Upper lobe of left lung (tissue), 6 donors: ENCODE results near the gene ADAMTS2. TPM values are rescaled to one million over a fixed set of nuclear protein-coding genes. Genes with fewer than 3 reads are reported as not detected.

Experiments used
- ATAC-seq, 2 donors: fragments of 200-7000 bp; cut with Tn5 transposase; one replicate each; pipeline ENCODE4 v1.9.1; 2022; ENCODE audit warnings: mild to moderate bottlenecking in 2 of 2, moderate library complexity in 2 of 2; ENCODE audit not compliant: low FRiP score in 2 of 2
- DNase-seq, 2 donors: peaks; one replicate each; pipeline ENCODE4 v3.0.0-alpha.2; 2019 to 2020
- H3K27ac ChIP-seq, 4 donors: fragments of 200-600 bp; sonication (generic); one replicate each; pipeline ENCODE4 v1.5.1; 2016 to 2019
- H3K27me3 ChIP-seq, 4 donors: fragments of 200-600 bp; sonication (generic); one replicate each; pipeline ENCODE4 v1.5.1; 2017 to 2019
- H3K36me3 ChIP-seq, 4 donors: fragments of 200-600 bp; sonication (generic); one replicate each; pipeline ENCODE4 v1.5.1; 2016 to 2019
- H3K4me1 ChIP-seq, 4 donors: fragments of 200-600 bp; sonication (generic); one replicate each; pipeline ENCODE4 v1.5.1; 2018 to 2019
- H3K4me3 ChIP-seq, 4 donors: fragments of 200-600 bp; sonication (generic); one replicate each; pipeline ENCODE4 v1.5.1; 2017 to 2019; ENCODE audit warnings: mild to moderate bottlenecking in 2 of 4, moderate library complexity in 1 of 4
- H3K9me3 ChIP-seq, 4 donors: fragments of 200-600 bp; sonication (generic); one replicate each; pipeline ENCODE4 v1.5.1; 2018 to 2019
- EP300 ChIP-seq, 4 donors: sonication (generic); formaldehyde crosslinking; IDR thresholded peaks; one replicate each; pipeline ENCODE4 v1.5.1; 2017; ENCODE audit warnings: antibody characterized with exemption in 4 of 4, control low read depth in 2 of 4
- POLR2A ChIP-seq, 4 donors: fragments of 450-650 bp; IDR thresholded peaks; one replicate each; pipeline ENCODE4 v1.5.1; 2016 to 2017; ENCODE audit warnings: antibody characterized with exemption in 4 of 4, mild to moderate bottlenecking in 2 of 4
- POLR2AphosphoS5 ChIP-seq, 2 donors: sonication (generic); formaldehyde crosslinking; IDR thresholded peaks; one replicate each; pipeline ENCODE4 v1.5.1; 2017; ENCODE audit warnings: antibody characterized with exemption in 2 of 2
- WGBS, 2 donors: methylation state at CpG; one replicate each; pipeline ENCODE4 v1.1.5; 2017 to 2018; 5-methylcytosine and 5-hydroxymethylcytosine counted together
- total RNA-seq, 6 donors: library from RNA; depleted of rRNA in 4 of 6; stranded (reverse); fragments of >200 nt in 4 of 6; gene quantifications; one replicate each; pipeline versions ENCODE4 v1.1.0 to v1.2.1, GENCODE V29; 2016 to 2021
- TF ChIP-seq, protein P1 (sequence below), 6 experiments: fragments of 450-650 bp in 4 of 6; fragments of 200-600 bp in 2 of 6; sonication (generic) in 2 of 6; IDR thresholded peaks; one replicate each; pipeline ENCODE4 v1.5.1; 2016 to 2019; ENCODE audit warnings: antibody characterized with exemption in 6 of 6
- donor health status: DM: no; HTN: no; CAD: no; lungs with moderate emphysema.
- donor health status: DM: no; HTN: yes; CAD: no; lungs with severe emphysema.

The ADAMTS2 gene
- total RNA-seq, 6 donors from 2014 or later = 10.0 to 114 (median 25.7) TPM

DNA sequence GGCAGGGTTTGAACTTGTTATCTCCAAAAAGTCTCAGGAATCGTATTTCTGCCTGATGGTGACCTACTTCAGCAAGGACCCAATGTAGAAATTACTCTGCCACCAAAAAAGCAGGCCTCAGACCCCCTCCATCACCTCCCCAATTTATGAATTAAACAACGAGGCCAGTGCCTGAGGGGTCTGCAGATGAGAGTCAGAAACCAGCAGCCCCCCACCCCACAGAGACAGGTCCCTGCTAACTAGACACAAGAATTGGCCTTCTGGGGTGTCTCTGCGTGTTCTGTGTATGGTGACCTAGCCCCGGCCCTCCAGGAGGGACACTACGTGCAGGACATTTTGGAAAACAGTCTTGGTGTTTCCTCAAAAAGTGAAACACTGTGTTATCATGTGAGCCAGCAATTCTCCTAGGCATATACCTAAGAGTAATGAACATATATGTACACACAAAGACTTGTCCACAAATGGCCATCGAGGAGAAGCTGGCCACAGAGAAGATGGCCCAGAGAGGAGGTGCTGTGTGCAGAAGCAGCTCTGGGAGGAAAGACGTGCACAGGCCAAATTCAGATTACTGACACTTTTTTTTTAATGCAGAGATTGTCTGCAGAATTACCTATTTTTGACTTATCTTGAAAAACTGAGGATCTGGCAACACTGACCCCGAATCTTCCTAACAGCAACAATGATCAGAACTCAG is 93.8 kb downstream of the ADAMTS2 start:
- WGBS, 2 donors = 80 to 82% methylated on average over 7 to 8 of the region's 8 CpGs
- DNase-seq = peak in 1 of 2 donors; percentile 5
- Histone ChIP-seq H3K27me3 (no peaks in the 10 kb centered on the region), H3K4me1 (no peaks in the 10 kb centered on the region), H3K4me3 (no peak overlapping the region), H3K36me3 (no peaks in the 10 kb centered on the region), H3K27ac (no peak overlapping the region), H3K9me3 (no peaks in the 10 kb centered on the region)
- TF ChIP-seq POLR2AphosphoS5 (IDR thresholded peaks at IDR 0.05) (no peak), POLR2A (IDR thresholded peaks at IDR 0.05) (no peak), EP300 (IDR thresholded peaks at IDR 0.05) (no peak)
- TF ChIP-seq, protein P1, sequence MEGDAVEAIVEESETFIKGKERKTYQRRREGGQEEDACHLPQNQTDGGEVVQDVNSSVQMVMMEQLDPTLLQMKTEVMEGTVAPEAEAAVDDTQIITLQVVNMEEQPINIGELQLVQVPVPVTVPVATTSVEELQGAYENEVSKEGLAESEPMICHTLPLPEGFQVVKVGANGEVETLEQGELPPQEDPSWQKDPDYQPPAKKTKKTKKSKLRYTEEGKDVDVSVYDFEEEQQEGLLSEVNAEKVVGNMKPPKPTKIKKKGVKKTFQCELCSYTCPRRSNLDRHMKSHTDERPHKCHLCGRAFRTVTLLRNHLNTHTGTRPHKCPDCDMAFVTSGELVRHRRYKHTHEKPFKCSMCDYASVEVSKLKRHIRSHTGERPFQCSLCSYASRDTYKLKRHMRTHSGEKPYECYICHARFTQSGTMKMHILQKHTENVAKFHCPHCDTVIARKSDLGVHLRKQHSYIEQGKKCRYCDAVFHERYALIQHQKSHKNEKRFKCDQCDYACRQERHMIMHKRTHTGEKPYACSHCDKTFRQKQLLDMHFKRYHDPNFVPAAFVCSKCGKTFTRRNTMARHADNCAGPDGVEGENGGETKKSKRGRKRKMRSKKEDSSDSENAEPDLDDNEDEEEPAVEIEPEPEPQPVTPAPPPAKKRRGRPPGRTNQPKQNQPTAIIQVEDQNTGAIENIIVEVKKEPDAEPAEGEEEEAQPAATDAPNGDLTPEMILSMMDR (IDR thresholded peaks at IDR 0.05) = no peak
- no peak for ATAC-seq

DNA sequence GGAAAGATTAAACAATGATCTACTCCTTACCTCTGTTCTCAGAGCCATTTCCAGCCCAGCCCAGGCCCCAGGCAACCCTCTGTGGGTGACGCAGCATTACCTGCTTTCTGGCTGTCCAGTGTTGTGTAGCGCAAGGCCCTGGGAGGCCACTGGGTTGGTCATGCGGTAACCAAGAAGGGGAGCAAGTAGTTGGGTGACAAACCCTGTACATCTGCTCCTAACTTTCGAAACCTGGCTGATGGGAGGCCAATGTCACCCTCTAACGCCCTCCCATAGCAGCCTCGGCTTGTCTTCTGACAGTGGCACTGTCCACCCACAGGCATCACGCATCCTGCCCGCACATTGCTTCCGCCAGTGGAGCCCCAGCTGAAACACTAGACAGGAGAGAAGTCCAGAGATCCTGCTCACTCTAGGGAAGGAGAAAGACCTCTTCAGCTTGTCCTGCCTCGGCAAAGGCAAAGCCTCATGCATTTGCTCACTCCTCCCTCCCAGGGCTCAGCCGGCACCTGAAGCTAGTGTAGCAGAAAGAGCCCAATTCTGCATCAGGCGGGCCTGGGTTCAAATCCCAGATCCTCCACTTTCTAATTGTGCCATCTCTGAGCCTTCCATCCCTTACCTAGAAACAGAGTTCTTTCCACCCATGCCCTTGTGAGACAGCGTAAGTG is 94.6 kb downstream of the ADAMTS2 start:
- H3K4me3 ChIP-seq = no peak overlapping the region
- H3K9me3 ChIP-seq = no peaks in the 10 kb centered on the region
- H3K27me3 ChIP-seq = no peaks in the 10 kb centered on the region
- H3K36me3 ChIP-seq = no peaks in the 10 kb centered on the region
- ATAC-seq (peak in 1 of 2 donors; percentile 19), DNase-seq (peak in 1 of 2 donors; percentile 15)
- no peak overlapping the region for H3K27ac ChIP-seq
- no peak for TF ChIP-seq EP300 (IDR thresholded peaks at IDR 0.05)
- TF ChIP-seq, protein P1 (IDR thresholded peaks at IDR 0.05) = no peak
- no peak for TF ChIP-seq POLR2A (IDR thresholded peaks at IDR 0.05)
- TF ChIP-seq POLR2AphosphoS5 (IDR thresholded peaks at IDR 0.05) = no peak
- 89 to 93% methylated on average over 10 to 13 of the region's 13 CpGs for WGBS, 2 donors
- H3K4me1 ChIP-seq = no peaks in the 10 kb centered on the region

DNA sequence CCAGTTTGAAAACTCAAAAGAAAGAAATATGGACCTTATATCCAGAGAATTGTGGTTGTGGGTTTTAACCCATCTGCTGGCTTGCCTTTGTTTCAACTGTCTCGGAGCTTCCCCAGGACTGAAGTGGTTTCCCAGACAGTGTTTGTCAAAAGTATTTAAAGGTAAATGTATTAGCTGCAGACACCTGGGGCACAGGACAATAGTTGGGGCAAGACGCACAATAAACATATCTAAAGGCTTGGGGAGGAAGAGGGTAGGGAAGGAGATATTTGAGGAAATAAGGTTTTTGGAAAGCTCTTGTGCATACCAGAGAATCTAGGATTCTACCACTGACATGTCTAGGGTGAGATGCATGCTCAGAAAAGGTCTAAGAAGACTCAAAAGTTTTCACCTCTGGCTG is 99.0 kb downstream of the ADAMTS2 start:
- H3K4me3 ChIP-seq = no peak overlapping the region
- H3K4me1 ChIP-seq = no peaks in the 10 kb centered on the region
- TF ChIP-seq POLR2AphosphoS5 (IDR thresholded peaks at IDR 0.05) = no peak
- TF ChIP-seq, protein P1 (IDR thresholded peaks at IDR 0.05) = no peak
- TF ChIP-seq EP300 (IDR thresholded peaks at IDR 0.05) = no peak
- no peak for TF ChIP-seq POLR2A (IDR thresholded peaks at IDR 0.05)
- no peaks in the 10 kb centered on the region for H3K36me3 ChIP-seq
- no peaks in the 10 kb centered on the region for H3K27me3 ChIP-seq
- no peaks in the 10 kb centered on the region for H3K9me3 ChIP-seq
- DNase-seq = no peak
- 92 to 95% methylated on average over 2 of the region's 2 CpGs for WGBS, 2 donors
- ATAC-seq = no peak
- no peak overlapping the region for H3K27ac ChIP-seq

DNA sequence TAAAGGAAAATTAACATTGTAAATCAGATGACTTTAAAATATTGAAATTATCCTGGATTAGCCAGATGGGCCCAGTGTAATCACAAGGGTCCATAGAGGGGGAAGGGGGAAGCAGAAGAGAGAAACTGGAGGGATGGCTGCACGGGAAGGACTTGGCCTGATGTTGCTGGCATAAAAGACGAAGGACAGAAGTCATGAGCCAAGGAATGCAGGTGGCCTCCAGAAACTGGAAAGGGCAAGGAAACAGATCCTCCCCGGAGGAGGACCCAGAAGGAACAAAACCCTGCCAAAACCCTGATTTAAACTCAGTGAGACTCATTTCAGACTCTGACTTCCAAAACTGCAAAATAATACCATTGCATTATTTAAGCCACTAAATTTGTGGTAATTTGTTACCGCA is 100.2 kb downstream of the ADAMTS2 start:
- Histone ChIP-seq H3K27ac (no peak overlapping the region), H3K4me1 (no peaks in the 10 kb centered on the region), H3K4me3 (no peak overlapping the region), H3K36me3 (no peaks in the 10 kb centered on the region), H3K27me3 (no peaks in the 10 kb centered on the region), H3K9me3 (no peaks in the 10 kb centered on the region)
- TF ChIP-seq, protein P1 (IDR thresholded peaks at IDR 0.05) = no peak
- no peak for TF ChIP-seq POLR2AphosphoS5 (IDR thresholded peaks at IDR 0.05)
- TF ChIP-seq EP300 (IDR thresholded peaks at IDR 0.05) = no peak
- TF ChIP-seq POLR2A (IDR thresholded peaks at IDR 0.05) = no peak
- no peak for ATAC-seq
- no peak for DNase-seq
- 80 to 89% methylated on average over 4 of the region's 4 CpGs for WGBS, 2 donors
